LNCaP clone FGC (cell line): ENCODE data around the gene MBTPS1.

ENCODE experiments used
- DNase-seq: peaks from one replicate; pipeline ENCODE4 v3.0.0-alpha.2; 2011; ENCODE audit warnings: low read depth
- H3K4me3 ChIP-seq: 2 replicates; pipeline ENCODE4 v1.5.1; 2011; ENCODE audit warnings: mild to moderate bottlenecking, low read depth, low read length, control low read depth
- TF ChIP-seq, protein P1 (sequence below): IDR thresholded peaks from 2 replicates; pipeline ENCODE4 v1.5.1; 2012; ENCODE audit warnings: mild to moderate bottlenecking; ENCODE audit not compliant: control insufficient read depth, insufficient read depth; ENCODE audit errors: extremely low read depth

Gene MBTPS1

DNA sequence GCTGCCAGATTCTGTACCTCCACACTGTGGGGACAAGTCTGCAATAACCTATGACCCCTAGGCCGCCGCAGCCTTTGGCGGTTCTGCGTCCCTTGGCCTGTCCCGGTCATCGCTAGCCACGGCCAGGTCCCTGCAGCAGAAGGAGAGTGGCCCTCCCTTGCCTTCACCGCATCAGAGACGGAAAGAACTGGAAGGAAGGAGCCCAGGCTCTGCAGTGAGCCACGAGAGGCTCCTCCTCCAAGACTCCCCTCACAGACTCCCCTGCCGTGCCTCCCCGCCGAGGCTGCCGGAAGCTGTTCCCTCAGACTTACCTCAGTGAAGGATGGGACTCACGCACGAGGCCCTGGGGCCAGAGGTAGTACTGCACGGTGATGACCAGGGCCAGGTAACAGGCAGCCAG lies 85.2 kb downstream of the MBTPS1 start:
- TF ChIP-seq, protein P1, sequence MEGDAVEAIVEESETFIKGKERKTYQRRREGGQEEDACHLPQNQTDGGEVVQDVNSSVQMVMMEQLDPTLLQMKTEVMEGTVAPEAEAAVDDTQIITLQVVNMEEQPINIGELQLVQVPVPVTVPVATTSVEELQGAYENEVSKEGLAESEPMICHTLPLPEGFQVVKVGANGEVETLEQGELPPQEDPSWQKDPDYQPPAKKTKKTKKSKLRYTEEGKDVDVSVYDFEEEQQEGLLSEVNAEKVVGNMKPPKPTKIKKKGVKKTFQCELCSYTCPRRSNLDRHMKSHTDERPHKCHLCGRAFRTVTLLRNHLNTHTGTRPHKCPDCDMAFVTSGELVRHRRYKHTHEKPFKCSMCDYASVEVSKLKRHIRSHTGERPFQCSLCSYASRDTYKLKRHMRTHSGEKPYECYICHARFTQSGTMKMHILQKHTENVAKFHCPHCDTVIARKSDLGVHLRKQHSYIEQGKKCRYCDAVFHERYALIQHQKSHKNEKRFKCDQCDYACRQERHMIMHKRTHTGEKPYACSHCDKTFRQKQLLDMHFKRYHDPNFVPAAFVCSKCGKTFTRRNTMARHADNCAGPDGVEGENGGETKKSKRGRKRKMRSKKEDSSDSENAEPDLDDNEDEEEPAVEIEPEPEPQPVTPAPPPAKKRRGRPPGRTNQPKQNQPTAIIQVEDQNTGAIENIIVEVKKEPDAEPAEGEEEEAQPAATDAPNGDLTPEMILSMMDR: no peak
- no peak overlapping the region for H3K4me3 ChIP-seq
- no peak for DNase-seq

DNA sequence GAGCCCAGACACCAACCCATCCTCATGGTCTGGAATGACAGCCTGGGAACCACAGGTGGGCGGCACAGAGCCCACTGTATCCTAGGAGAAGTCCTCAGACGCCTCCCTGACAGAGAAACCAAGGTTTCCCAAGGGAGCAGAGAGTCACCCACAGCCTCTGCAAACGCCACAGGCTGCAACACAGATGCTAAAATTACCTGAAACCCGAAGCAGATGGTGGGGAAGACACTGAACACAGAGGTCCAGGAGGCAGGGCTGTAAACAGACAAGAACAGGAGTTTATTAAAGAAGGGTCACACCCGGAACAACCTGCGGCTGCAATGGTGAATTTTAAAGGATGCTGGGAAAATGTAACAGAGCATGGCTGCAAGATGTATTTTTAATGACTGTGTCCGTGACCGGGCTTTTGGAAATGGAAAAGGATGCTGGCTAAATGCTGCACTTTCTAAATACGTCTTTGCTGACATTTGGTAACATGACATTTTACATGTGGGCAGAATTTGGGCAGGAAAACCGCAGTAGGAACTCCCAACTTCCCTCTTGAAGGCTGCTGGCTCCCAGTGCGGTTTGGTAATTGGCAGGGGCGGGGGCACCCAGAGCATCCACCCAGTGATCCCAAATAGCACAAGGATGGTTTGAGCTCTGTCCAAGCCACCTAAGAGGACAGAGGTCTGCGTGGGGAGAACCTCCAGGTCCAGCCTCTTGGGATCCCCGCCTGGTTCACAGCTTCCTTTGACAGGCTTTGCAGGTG lies 87.3 kb downstream of the MBTPS1 start:
- H3K4me3 ChIP-seq: no peak overlapping the region
- DNase-seq: no peak
- TF ChIP-seq, protein P1: no peak

DNA sequence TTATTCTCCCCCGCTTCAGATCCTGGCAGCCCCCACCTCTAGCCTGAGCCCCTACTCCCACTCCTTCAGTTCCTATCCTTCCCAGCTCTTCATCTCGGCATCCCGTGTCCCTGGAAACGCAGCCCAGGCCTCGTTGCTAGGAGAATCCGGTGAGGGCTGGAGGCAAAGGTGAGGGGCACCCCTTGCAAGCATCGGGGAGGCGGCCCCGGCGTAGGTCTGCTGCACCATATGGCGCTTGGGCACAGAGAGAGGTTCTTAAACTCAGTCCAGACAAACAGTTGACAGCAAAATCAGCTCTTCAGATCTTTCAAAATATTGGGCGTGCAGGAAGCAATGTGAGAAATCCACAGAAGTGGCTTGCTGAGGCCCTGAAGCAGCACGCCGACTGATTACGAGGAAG lies 89.1 kb downstream of the MBTPS1 start:
- TF ChIP-seq, protein P1: no peak
- no peak for DNase-seq
- H3K4me3 ChIP-seq: no peak overlapping the region

DNA sequence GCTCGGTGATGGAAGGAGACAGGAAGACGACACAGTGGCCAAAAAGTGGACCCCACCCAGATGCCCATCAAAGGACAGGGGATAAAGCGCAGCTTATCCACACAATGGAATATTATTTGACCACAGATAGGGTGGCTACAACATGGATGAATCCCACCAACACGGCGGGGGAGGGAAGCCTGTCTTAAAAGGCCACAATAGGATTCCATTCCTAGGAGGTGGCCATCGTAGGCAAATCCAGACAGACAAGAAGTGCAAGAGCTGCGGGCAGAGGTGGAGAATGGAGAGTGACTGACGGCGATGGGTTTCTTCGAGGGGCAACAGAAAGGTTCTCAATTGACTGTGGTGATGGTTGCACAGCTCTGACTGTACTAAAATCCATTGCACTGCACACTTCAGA lies 90.1 kb downstream of the MBTPS1 start:
- no peak overlapping the region for H3K4me3 ChIP-seq
- no peak for DNase-seq
- TF ChIP-seq, protein P1: no peak

DNA sequence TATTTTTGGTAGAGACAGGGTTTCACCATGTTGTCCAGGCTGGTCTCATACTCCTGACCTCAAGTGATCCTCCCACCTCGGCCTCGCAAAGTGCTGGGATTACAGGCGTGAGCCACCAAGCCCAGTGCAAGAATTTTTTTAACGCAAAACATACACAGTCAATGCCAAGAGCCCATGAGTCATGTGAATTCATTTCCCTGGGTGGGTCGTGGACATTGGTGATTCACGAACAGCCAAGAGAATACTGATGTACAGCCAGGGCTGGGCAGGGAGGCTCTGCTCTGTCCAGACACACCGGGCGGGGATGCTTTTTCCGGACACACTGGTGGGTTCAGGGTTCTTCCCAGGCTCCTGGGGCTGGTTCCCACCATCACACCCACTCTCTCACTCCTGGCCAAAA lies 91.9 kb downstream of the MBTPS1 start:
- DNase-seq: no peak
- H3K4me3 ChIP-seq: no peak overlapping the region
- TF ChIP-seq, protein P1: no peak

DNA sequence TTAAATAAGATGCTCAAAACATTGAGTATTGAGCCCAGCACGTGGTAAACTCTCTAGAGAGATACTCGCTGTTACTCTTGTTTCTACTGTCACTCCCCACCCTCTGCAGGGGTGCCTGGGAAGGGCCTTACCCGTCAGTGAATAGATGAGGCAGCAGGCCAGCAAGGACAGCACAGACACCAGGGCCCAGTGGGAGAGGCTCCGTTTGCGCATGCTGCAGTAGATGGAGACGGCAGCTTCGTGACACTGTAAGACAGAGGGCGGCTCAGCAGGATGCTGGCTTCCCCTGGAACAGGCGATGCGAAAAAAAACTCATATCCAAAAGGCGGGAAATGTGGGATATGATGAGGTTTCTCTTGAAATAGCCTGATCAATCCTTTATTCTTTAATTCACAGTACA lies 94.1 kb downstream of the MBTPS1 start:
- no peak for DNase-seq
- H3K4me3 ChIP-seq: no peak overlapping the region
- TF ChIP-seq, protein P1: no peak

DNA sequence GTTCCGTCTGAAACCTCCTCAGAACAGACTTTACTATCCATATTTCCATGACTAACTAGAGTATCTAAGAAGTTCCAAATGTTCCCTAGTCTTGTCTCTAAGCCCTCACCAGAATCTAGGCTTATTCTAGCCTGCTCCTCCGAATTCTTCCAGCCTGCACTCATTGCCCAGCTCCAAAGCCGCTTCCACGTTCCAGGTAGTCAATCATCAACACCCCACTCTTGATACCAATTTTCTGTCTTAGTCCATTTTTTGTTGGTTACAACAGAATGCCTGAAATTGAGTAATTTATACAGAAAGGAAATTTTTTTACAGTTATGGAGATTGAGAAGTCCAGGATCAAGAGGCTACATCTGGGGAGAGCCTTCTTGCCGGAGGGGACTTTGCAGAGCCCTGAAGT lies 95.3 kb downstream of the MBTPS1 start:
- no peak overlapping the region for H3K4me3 ChIP-seq
- DNase-seq: no peak
- TF ChIP-seq, protein P1: no peak
